Neural cell (in vitro differentiated cells): ENCODE results near the gene ERC2.

Experiments used
- EZH2 ChIP-seq: fragments of 200-600, 300-800 bp; shearing (Covaris generic), sonication (generic); IDR thresholded peaks from 2 replicates; pipeline ENCODE4 v1.6.1; 2014; ENCODE audit warnings: antibody characterized with exemption, low read length, borderline replicate concordance, mild to moderate bottlenecking; ENCODE audit not compliant: insufficient read depth, poor library complexity, severe bottlenecking
- POLR2AphosphoS5 ChIP-seq: IDR thresholded peaks from 2 replicates; pipeline ENCODE4 v1.6.1; 2012
- TAF1 ChIP-seq: IDR thresholded peaks from 2 replicates; pipeline ENCODE4 v1.6.1; 2012; ENCODE audit warnings: low read depth
- TF ChIP-seq, protein P1 (sequence below): fragments of 450-650 bp; IDR thresholded peaks from 2 replicates; pipeline ENCODE4 v1.5.1; 2014; ENCODE audit warnings: antibody characterized with exemption, mild to moderate bottlenecking, moderate library complexity; ENCODE audit not compliant: poor library complexity, severe bottlenecking

DNA sequence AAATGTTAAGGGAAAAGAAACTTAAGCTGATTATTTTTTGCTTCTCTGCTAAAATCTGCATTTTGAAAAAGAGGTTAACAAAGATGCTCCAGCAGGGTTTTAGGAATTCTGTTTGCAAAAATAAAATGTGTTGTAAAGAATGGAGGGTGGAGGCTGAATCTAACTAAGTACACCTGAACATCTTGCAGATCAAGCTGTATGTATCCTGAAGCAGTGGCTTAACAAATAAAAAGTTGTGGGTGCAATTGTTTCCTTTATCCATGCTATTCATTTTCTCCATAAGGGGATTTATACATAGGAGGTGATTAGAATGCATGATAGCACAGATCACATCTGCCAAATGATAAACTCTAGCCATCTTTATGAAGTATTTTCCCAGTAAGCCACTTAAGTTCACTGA is 466.3 kb downstream of the ERC2 start:
- TF ChIP-seq EZH2: no peak
- no peak for TF ChIP-seq TAF1
- TF ChIP-seq, protein P1, sequence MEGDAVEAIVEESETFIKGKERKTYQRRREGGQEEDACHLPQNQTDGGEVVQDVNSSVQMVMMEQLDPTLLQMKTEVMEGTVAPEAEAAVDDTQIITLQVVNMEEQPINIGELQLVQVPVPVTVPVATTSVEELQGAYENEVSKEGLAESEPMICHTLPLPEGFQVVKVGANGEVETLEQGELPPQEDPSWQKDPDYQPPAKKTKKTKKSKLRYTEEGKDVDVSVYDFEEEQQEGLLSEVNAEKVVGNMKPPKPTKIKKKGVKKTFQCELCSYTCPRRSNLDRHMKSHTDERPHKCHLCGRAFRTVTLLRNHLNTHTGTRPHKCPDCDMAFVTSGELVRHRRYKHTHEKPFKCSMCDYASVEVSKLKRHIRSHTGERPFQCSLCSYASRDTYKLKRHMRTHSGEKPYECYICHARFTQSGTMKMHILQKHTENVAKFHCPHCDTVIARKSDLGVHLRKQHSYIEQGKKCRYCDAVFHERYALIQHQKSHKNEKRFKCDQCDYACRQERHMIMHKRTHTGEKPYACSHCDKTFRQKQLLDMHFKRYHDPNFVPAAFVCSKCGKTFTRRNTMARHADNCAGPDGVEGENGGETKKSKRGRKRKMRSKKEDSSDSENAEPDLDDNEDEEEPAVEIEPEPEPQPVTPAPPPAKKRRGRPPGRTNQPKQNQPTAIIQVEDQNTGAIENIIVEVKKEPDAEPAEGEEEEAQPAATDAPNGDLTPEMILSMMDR: no peak
- TF ChIP-seq POLR2AphosphoS5: no peak
